H4 (cell line): ENCODE measurements around the gene DNAH3. TPM values are rescaled to one million over a fixed set of nuclear protein-coding genes. Genes with fewer than 3 reads are reported as not detected.
"Not testable (repeated sequence)": the region's sequence is repeated elsewhere in the genome, so short reads cannot be mapped to it uniquely, and the experiment has no call there.

Source experiments
- DNase-seq: peaks from one replicate; pipeline ENCODE4 v3.0.0-alpha.2; 2015; ENCODE audit warnings: low spot score
- total RNA-seq: library from RNA; depleted of rRNA; stranded (reverse); fragments of >200 nt; shearing (Covaris generic); gene quantifications from 2 replicates; pipeline ENCODE4 v1.2.3, GENCODE V29; 2014; rRNA removed

The DNAH3 gene, protein sequence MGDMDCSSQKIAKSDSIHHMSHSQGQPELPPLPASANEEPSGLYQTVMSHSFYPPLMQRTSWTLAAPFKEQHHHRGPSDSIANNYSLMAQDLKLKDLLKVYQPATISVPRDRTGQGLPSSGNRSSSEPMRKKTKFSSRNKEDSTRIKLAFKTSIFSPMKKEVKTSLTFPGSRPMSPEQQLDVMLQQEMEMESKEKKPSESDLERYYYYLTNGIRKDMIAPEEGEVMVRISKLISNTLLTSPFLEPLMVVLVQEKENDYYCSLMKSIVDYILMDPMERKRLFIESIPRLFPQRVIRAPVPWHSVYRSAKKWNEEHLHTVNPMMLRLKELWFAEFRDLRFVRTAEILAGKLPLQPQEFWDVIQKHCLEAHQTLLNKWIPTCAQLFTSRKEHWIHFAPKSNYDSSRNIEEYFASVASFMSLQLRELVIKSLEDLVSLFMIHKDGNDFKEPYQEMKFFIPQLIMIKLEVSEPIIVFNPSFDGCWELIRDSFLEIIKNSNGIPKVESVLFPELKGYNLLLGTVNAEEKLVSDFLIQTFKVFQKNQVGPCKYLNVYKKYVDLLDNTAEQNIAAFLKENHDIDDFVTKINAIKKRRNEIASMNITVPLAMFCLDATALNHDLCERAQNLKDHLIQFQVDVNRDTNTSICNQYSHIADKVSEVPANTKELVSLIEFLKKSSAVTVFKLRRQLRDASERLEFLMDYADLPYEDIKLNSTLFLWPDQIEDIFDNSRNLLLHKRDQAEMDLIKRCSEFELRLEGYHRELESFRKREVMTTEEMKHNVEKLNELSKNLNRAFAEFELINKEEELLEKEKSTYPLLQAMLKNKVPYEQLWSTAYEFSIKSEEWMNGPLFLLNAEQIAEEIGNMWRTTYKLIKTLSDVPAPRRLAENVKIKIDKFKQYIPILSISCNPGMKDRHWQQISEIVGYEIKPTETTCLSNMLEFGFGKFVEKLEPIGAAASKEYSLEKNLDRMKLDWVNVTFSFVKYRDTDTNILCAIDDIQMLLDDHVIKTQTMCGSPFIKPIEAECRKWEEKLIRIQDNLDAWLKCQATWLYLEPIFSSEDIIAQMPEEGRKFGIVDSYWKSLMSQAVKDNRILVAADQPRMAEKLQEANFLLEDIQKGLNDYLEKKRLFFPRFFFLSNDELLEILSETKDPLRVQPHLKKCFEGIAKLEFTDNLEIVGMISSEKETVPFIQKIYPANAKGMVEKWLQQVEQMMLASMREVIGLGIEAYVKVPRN (N-terminal part only)
- 0.12 and 0.17 TPM in 2 replicates for total RNA-seq

- DNase-seq: no peak
Measured at GRCh38 chr16:21150375-21151001, at the start of gene DNAH3. Gene DNAH3 (minus strand): TSS chr16:21150846. CDS start chr16:21150319, 527 bp downstream.

DNA sequence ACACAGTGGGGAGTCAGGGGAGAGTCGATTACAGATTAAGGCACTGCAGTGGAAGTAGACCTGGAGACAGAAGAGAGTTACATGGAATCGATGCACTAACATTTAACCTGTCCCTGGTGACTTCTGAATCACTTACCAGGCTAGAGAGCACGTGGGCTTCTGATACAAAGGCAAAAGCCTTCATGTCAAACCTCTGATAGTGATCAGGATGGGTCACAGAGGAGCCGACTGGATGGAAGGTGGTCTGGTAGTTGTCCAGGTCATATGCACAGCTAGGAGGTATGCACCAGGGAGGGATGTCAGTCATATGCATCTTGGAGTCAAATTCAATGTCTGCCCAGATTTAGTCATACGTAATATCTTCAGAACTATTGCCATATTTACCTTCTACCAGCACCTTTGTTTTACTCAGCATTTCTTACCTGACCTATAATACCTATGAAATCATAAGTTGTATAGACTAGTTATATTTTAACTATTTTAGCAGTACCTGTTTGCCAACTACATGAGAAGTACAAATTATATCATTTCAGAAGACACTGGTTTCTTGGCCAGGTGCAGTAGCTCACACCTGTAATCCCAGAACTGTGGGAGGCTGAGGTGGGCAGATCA is 49.1 kb upstream of the DNAH3 start:
- DNase-seq: no peak

- no peak for DNase-seq
Measured at GRCh38 chr16:21197621-21198020, 47.0 kb upstream of the DNAH3 start.

DNA sequence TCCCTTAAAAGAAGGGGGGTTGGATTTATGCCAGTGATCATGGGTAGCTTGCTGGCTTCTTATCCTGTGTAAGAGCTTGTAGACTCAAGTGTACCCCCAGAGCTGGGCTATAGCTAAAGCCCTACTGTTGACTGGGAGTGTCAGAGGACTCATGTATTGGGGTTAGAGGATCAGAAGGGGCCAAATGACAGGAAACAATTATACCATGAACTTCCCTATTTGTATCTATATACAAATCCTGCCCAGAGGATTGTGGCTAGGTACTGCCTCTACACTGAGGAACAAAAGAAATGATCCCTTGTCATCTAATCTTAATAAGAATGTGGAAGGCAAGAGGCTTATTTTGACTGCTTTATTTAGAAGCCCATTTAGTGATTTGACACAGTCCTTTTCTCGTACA is 46.5 kb upstream of the DNAH3 start:
- DNase-seq: no peak

GRCh38 chr16:21195330-21195729 is 44.7 kb upstream of the DNAH3 start:
- not testable (repeated sequence) for DNase-seq

DNA sequence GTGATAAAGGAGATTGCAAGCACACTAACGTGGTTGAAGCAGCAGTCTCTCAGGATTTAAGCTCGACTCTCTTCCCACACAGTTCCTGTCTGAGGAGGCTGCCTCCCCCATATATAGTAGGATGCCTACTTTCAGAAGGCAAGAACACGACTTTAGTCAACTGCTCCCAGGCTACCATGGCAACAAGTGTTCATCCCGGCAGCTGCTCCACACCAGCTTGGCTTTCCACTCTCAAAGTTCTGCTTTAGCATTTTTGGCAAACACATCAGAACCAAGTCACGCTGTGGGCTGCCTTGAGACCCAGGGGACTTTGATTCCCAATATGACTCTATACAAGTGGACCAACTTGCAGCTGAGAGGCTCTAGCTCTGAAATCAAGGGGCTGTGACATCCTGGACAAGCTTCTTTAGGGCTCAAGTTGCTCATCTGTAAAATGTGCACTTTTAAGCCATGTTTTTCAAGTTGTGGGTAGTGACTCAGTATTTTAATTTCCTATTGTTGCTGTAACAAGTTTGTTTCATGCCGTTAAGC is 44.2 kb upstream of the DNAH3 start:
- DNase-seq: no peak

DNA sequence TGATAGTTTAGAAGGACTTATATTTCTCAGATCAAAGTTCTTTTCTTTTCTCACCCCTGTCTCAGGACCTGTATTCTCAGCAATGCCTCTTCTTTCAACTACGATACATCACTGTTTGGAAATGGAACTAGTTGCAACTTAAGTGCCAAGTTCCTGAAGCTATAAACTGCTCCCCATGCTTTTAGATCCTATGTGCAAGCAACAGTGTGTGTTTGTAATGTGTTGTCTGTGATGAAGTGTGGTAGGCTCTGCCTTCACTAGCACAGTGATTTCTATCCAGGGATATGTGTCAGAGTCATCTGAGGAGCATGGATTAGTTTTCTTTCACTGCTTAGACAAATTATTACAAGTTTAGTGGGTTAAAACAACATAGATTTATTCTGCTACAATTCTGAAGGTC is 42.3 kb upstream of the DNAH3 start:
- DNase-seq: no peak

DNA sequence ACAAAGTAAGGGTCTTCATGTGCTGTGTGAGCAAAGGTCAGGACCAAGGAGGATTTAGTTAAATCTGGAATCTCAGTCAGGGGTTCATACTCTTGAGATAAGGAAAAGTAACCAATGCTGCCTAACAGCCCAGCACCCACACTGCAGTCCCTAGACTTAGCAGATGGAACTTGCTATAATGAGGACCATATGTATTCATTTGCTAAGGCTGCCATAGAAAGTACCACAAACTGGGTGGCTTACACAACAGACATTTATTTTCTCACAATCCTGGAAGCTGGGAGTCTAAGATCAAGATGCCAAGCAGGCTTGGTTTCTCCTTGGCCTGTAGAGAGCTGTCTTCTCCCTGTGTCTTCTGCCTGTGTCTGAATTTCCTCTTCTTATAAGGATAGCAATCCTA is 40.0 kb upstream of the DNAH3 start:
- DNase-seq: no peak

DNA sequence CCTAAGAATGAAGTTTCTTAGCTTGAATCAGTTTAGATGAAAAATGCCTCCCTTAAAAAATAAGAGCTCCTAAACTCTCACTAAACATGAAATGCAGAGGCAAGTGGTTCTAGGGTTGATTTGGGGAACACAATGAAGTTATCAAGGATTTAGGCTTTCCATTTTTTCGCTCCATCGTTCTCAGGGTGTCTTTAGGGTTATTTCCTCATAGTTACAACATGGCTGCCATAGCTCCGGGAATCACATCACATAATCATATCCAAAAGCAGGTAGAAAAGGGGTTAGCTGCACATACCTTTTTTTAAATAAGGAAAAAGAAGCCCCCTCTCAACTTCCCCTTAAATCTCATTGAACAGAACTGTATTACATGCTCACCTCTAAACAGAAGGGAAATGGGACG is 39.4 kb upstream of the DNAH3 start:
- no peak for DNase-seq

DNA sequence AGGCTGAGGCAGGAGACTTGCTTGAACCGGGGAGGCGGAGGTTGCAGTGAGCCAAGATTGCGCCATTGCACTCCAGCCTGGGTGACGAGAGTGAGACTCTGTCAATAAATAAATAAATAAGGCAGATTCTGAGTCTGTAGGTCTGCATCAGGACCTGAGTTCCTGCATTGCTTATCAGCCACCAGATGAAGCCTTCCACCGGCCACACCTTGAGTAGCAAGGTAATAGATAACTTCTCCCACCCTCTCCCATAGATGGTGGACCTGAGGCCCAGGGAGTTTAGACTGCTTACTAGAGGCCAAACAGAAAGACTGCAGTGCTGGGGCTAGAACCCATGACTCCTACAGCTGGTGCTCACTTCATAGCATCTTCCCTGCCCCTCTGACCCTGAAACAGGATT is 38.7 kb upstream of the DNAH3 start:
- no peak for DNase-seq

- no peak for DNase-seq
Measured at GRCh38 chr16:21186326-21186691, 35.7 kb upstream of the DNAH3 start.

DNA sequence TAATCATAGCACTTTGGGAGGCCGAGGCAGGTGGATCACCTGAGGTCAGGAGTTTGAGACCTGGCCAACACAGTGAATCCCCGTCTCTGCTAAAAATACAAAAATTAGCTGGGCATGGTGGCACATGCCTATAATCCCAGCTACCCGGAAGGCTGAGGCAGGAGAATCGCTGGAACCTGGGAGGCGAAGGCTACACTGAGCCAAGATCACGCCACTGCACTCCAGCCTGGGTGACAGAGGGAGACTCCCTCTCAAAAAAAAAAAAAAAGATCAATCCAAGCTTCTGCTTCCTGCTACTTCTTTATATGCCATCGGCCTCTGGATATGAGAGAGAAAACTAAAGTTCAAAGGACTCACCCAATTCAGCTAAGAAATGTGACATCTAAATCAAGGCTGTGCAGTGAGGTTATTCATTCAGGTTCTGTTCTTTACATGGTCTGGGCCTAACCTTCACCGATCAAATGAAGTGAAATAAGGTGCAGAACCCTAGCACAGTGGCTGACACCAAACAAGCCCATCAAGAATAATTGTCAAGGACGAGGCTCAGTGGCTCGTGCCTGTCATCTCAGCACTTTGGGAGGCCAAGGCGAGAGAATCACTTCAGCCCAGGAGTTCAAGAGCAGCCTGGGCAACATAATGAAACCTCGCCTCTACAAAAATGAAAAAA is 35.1 kb upstream of the DNAH3 start:
- DNase-seq: no peak

GRCh38 chr16:21184834-21185233 is 34.2 kb upstream of the DNAH3 start:
- DNase-seq: no peak

DNA sequence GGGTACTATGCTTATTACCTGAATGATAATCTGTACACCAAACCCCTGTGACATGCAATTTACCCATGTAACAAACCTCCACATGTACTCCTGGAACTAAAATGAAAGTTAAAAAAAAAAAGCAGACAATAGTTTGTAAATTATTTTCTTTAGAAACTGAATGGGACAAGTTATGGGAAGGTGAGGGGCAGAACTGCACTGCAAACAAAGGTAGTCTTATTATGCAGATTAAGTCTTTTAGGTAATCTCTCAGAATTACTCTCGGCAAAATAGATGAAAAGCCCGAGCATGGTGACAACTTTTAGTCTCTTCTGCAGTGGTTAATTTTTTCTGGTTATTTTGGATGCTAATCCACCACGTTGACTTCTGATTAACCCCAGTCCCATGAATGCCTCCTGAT is 33.3 kb upstream of the DNAH3 start:
- DNase-seq: no peak

DNA sequence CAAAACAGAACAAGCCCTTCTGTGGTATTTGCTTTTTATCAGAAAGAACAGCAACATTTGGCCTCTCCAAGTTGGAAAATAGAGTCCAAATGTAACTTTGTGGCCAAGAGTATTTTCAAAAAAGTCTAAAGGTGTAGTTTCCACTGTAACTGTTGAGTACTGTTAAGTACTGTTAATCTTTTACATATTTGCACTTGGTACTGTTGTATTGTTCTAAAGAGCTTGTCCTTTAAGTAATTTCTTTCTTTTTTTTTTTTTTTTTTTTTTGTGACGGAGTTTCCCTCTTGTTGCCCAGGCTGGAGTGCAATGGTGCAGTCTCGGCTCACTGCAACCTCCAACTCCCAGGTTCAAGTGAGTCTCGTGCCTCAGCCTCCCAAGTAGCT is 29.3 kb upstream of the DNAH3 start:
- DNase-seq: no peak

GRCh38 chr16:21179126-21179982 is 28.7 kb upstream of the DNAH3 start:
- DNase-seq: no peak

DNA sequence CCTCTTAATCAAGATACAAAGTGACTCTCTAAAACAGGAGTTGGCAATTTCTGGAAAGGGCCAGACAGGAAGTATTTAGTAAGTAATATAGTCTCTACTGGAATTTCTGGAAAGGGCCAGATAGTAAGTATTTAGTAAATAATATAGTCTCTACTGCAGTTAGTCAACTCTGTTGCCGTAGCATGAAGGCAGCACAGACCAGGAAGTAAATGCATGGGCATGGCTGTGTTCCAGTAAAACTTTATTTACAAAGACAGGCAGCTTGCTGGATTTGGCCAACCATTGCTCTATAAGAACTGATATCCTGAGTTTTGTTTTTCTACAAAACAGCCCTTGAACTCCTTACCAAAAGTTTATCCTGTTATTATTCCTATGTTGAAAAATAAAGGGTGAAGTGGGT is 24.8 kb upstream of the DNAH3 start:
- DNase-seq: no peak

GRCh38 chr16:21172650-21173049 is 22.0 kb upstream of the DNAH3 start:
- DNase-seq: no peak

- not testable (repeated sequence) for DNase-seq
Measured at GRCh38 chr16:21170116-21170515, 19.5 kb upstream of the DNAH3 start.
